Activated T-cell treated with anti-CD3 and anti-CD28 coated beads, Interleukin-2, amount 50 U/mL, for 48 hours (primary cell): Measurements from ENCODE around the gene LAMTOR2.

Experiments used
- DNase-seq, 2 experiments: peaks; one replicate each; pipeline ENCODE4 v3.0.0-alpha.2; 2020

Gene LAMTOR2

GRCh38 chr1:156076609-156077429 lies 22.2 kb downstream of the LAMTOR2 start:
- DNase-seq: peak in 1 of 2 experiments; percentile 44

- DNase-seq: no peak
Measured at GRCh38 chr1:156077430-156077760, 22.8 kb downstream of the LAMTOR2 start.

GRCh38 chr1:156078728-156079127 lies 24.1 kb downstream of the LAMTOR2 start:
- DNase-seq: no peak

- no peak for DNase-seq
Measured at GRCh38 chr1:156079762-156080161, 25.2 kb downstream of the LAMTOR2 start.

- DNase-seq: no peak
Measured at GRCh38 chr1:156080241-156080862, 25.8 kb downstream of the LAMTOR2 start.

GRCh38 chr1:156080863-156081179 lies 26.2 kb downstream of the LAMTOR2 start:
- no peak for DNase-seq

GRCh38 chr1:156081180-156081916 lies 26.8 kb downstream of the LAMTOR2 start:
- no peak for DNase-seq

- DNase-seq: no peak
Measured at GRCh38 chr1:156081917-156082308, 27.3 kb downstream of the LAMTOR2 start.

- DNase-seq: peak; percentile 71 to 76
Measured at GRCh38 chr1:156082309-156083091, 27.9 kb downstream of the LAMTOR2 start, which contains the start of gene MEX3A. Gene MEX3A, minus strand, starts transcription at chr1:156082465. Its CDS starts 467 bp downstream, at chr1:156081998.

DNA sequence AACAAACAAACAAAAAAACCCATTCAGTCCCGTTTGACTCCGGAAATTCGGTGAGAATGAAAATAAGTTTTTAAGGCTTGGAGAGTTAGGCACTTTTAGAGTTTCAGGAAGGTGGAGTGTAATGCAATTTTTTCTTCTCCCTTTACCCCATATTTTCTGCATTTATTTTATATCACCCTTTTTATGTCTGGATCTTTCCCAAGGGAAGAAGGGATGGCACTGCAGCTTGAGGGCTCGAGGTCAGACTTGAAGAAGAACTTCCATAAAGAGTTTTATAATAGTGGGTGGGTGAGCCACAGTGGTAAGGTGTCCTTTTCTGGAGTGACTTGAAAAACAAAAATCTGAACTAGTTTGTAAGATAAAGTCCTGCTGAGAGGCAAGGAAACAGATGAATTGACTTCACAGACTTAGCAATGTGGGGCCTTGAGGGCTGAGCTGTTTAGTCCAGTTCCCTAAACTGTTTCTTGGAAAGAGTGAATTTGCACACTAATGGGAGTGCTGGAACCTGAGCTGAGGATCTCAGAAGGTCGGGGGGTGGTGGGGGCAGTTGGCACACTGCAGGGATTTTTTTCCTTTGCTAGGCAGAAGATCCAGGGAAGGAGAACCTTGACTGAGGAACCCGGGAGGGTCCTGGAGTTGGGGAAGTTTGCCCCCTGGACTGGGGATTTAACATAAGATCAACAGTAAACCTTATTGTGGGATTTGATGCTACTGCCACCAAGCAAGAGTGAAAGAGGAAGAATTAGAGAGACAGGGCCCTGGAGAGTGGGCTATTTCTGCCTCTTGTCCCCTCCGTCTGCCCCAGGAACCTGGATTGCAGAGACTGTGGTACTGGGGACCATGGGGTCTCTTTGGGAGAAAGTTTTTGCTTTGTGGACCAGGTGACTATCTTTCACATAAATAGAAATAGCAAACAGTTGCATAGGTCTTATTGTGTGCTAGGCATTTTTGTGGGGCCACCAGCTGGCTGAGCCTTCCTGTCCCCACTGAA lies 29.5 kb downstream of the LAMTOR2 start:
- DNase-seq: no peak

GRCh38 chr1:156086256-156086662 lies 31.7 kb downstream of the LAMTOR2 start:
- DNase-seq: no peak

- DNase-seq: no peak
Measured at GRCh38 chr1:156089704-156090103, 35.1 kb downstream of the LAMTOR2 start.

DNA sequence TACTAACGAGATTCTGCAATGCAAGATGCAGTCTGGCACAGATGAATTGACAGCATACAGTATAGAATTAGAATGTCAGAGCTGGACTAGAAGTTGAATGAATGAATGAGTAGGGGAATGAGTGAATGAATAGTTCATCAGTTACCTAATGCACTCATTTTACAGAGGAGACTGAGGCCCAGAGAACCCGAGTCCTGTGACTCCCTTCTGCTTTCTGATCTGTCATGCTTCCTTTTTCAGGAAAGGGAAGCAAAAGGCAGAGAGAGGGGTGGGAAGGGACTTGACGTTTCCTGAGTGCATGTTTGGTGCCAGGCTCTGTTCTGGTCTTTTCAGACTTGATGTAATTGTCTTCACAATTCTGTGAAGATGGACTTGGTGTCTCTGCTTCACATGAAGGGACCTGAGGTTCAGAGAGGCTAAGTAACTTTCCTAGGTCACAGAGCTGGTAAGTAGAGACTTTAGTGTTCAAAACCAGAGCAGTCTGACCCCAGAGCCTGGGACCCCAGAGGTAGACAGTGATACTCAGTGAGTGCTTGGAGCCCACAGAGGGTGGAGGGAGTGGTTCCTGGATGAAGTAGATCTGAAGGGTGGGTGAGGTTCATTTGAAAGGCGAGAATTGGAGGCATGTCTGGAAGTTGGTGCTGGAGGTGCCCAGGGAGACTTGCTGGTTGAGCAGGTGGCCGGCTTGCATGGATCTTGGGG lies 35.7 kb downstream of the LAMTOR2 start:
- DNase-seq: no peak

GRCh38 chr1:156090840-156091188 lies 36.2 kb downstream of the LAMTOR2 start:
- peak; percentile 93 to 94 for DNase-seq

DNA sequence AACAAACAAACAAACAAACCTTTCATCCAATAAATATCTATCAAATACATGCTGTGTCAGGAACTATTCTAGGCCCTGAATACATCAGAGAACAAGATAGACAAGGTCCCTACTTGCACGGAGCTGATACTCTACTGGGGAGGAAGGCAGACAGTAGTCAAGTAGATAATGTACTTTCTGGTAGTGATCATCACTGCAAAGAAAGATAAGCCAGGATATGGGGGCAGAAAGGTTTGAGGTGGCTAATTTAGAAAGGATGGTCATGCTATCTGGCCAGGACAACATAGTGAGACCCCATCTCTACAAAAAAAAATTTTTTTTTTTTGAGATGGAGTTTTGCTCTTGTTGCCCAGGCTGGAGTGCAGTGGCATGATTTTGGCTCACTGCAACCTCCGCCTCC lies 37.0 kb downstream of the LAMTOR2 start:
- no peak for DNase-seq

DNA sequence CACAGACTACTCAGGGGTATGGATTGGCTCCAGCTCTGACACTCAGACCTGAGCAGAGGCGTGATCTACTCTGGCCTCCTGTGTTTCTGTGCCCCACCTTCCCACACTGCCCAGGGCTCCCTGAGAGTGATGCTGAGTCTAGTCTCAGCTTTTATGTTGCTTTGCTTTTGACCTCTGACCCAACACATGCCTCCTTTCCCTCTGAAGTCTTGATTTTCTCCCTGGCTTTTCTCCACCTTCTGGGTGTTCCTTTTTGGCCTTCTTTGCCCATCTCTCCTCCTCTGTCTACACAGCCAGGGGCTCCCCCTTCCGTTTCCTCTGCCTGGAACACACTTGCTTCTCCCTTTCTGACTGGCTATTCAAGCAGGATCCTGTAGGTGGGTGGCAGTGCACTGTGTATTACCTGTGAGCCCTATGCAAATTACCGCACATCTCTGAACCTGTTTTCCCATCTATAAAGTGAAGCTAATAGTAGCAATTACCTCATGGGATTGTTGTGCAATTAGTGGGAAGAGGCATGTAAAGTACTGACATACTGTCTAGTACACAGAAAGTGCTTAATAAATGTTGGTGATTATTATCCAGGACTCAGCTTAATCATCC lies 41.4 kb downstream of the LAMTOR2 start:
- peak; percentile 54 to 60 for DNase-seq

- peak; percentile 94 to 95 for DNase-seq
Measured at GRCh38 chr1:156096640-156097391, 42.2 kb downstream of the LAMTOR2 start.

DNA sequence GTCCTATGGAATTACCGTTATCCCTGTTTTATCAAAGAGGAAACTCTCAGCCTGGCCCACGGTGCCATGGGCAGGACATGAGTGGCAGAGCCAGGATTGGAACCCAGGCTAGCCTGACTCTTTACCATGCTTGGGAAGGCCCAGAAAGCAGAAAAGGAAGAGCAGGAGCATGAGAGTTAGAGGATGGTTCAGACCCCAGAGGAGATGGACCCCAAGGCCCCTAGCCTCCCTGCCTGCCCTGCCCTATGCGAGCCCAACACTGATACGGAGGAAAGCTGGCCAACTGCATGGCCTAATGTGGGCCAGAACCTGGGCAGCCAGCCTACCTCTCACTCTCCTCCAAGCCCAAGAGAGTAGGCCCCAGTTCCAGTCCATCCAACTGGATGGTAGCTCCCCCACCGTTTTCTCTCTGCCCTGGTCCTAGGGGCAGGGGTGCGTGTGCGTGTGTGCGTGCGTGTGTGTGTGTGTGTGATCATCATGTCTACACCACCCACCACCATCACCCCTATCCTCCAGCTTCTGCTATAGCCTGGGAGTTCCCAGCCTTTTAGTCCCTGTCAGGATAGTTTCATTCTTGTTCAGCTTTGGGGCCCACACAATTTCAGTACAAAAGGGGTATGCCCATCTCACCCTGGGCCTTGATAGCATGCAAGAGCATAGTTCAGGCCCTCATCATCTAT lies 43.1 kb downstream of the LAMTOR2 start:
- peak; percentile 73 to 77 for DNase-seq

DNA sequence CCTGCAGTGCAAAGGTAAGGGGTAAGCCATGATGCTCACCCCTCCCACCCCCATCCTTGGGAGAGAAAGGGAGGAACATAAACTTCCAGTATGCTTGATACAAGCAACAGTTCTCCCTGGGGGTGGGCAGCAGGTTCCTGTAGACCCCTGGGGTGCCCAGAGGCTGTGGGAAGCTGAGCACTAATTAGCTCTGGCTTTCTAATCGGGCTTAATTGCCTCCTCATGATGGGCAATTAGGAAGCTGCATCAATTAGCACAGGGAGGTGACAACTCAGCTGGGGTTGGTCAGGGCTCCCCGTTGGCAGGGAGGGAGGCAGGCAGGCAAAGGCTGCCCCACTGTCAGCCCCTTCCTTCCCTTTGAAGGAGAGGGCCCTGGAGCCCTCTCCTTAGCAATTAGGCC lies 44.2 kb downstream of the LAMTOR2 start:
- no peak for DNase-seq
